ENCODE measurements around the gene GFM1. TPM values are rescaled to one million over a fixed set of nuclear protein-coding genes. Genes with fewer than 3 reads are reported as not detected.
A peak's percentile ranks its signal among the peaks of the same experiment; 100 is the strongest.

The GFM1 gene
- total RNA-seq: 10 to 100 TPM; 27.2 to 66.6 (median 44.5) TPM

DNA sequence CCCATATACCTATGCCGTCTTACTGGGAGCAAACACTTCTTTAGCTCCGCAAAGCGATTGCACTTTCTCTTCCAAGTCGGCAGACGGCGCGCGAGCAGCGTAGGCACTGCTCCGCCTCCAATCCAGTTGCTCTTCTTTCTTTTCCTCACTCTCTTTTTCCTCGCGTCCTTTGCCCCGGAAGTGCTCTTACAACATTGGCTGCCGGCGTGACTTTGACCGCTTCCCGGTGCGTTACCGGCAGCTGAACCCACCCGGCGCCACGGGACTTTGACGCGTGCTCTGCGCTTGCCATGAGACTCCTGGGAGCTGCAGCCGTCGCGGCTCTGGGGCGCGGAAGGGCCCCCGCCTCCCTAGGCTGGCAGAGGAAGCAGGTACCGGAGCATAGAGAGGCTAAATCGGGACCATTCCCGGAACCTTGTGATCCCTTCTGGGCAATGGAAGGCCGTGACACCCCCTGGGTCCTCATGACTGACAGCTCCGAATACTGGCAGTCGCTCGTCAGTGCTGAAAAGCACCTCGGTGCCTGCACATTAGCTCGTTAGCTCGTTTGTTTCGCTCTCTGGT lies at the start of gene GFM1:
Gene GFM1 (plus strand): TSS at position 183 of the 564 bp plus-strand sequence. CDS start 108 bp downstream, at position 291.
- Histone ChIP-seq H3K9me3 (no peaks in the 10 kb centered on the region), H3K4me3 (peak within 1 kb of the TSS; percentile 75 to 79 (median 76)), H3K27me3 (no peaks in the 10 kb centered on the region), H3K4me1 (peaks cover 0 to 16% (median 4%) of the 10 kb centered on the region in 4 donors), H3K36me3 (peaks cover 0 to 32% (median 0%) of the 10 kb centered on the region in 3 donors), H3K27ac (peak within 1 kb of the TSS; percentile 71 to 85 (median 78))
- TF ChIP-seq, protein P1, sequence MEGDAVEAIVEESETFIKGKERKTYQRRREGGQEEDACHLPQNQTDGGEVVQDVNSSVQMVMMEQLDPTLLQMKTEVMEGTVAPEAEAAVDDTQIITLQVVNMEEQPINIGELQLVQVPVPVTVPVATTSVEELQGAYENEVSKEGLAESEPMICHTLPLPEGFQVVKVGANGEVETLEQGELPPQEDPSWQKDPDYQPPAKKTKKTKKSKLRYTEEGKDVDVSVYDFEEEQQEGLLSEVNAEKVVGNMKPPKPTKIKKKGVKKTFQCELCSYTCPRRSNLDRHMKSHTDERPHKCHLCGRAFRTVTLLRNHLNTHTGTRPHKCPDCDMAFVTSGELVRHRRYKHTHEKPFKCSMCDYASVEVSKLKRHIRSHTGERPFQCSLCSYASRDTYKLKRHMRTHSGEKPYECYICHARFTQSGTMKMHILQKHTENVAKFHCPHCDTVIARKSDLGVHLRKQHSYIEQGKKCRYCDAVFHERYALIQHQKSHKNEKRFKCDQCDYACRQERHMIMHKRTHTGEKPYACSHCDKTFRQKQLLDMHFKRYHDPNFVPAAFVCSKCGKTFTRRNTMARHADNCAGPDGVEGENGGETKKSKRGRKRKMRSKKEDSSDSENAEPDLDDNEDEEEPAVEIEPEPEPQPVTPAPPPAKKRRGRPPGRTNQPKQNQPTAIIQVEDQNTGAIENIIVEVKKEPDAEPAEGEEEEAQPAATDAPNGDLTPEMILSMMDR (IDR thresholded peaks at IDR 0.05): peak; percentile 76 to 90 (median 79)
- TF ChIP-seq POLR2A (IDR thresholded peaks at IDR 0.05): peak; percentile 47 to 51
- peak; percentile 91 to 97 (median 93) for DNase-seq

GRCh38 chr3:158600787-158601186 lies 43.5 kb upstream of the GFM1 start:
- DNase-seq: no peak
- Histone ChIP-seq H3K27ac (no peak overlapping the region), H3K4me3 (no peak overlapping the region), H3K27me3 (no peaks in the 10 kb centered on the region), H3K4me1 (no peaks in the 10 kb centered on the region), H3K36me3 (no peaks in the 10 kb centered on the region), H3K9me3 (no peaks in the 10 kb centered on the region)
- TF ChIP-seq, protein P1 (IDR thresholded peaks at IDR 0.05): no peak
- TF ChIP-seq POLR2A (IDR thresholded peaks at IDR 0.05): no peak

- no peak overlapping the region for H3K4me3 ChIP-seq
- H3K9me3 ChIP-seq: no peaks in the 10 kb centered on the region
- DNase-seq: no peak
- no peaks in the 10 kb centered on the region for H3K4me1 ChIP-seq
- no peak overlapping the region for H3K27ac ChIP-seq
- H3K36me3 ChIP-seq: no peaks in the 10 kb centered on the region
- TF ChIP-seq POLR2A (IDR thresholded peaks at IDR 0.05): no peak
- TF ChIP-seq, protein P1 (IDR thresholded peaks at IDR 0.05): no peak
- H3K27me3 ChIP-seq: no peaks in the 10 kb centered on the region
Measured at GRCh38 chr3:158602227-158602626, 42.1 kb upstream of the GFM1 start.

- H3K36me3 ChIP-seq: no peaks in the 10 kb centered on the region
- DNase-seq: no peak
- H3K27me3 ChIP-seq: no peaks in the 10 kb centered on the region
- no peak for TF ChIP-seq POLR2A (IDR thresholded peaks at IDR 0.05)
- TF ChIP-seq, protein P1 (IDR thresholded peaks at IDR 0.05): no peak
- H3K27ac ChIP-seq: no peak overlapping the region
- H3K4me3 ChIP-seq: no peak overlapping the region
- no peaks in the 10 kb centered on the region for H3K4me1 ChIP-seq
- peaks cover 0 to 11% (median 4%) of the 10 kb centered on the region in 4 donors for H3K9me3 ChIP-seq
Measured at GRCh38 chr3:158617982-158618875, 26.1 kb upstream of the GFM1 start.

GRCh38 chr3:158625881-158626280 lies 18.4 kb upstream of the GFM1 start:
- H3K4me1 ChIP-seq: no peaks in the 10 kb centered on the region
- DNase-seq: no peak
- H3K27ac ChIP-seq: no peak overlapping the region
- H3K9me3 ChIP-seq: peaks cover 0 to 6% (median 0%) of the 10 kb centered on the region in 4 donors
- no peak overlapping the region for H3K4me3 ChIP-seq
- TF ChIP-seq, protein P1 (IDR thresholded peaks at IDR 0.05): no peak
- no peak for TF ChIP-seq POLR2A (IDR thresholded peaks at IDR 0.05)
- H3K36me3 ChIP-seq: no peaks in the 10 kb centered on the region
- H3K27me3 ChIP-seq: no peaks in the 10 kb centered on the region
